Measurements from ENCODE around the gene RASD2. TPM values are rescaled to one million over a fixed set of nuclear protein-coding genes. Genes with fewer than 3 reads are reported as not detected.

Gene RASD2
- total and polyA plus RNA-seq, 2 donors (not counting 1 experiment from before 2014, with no cell fraction given): 0.07 TPM; not detected in 1

DNA sequence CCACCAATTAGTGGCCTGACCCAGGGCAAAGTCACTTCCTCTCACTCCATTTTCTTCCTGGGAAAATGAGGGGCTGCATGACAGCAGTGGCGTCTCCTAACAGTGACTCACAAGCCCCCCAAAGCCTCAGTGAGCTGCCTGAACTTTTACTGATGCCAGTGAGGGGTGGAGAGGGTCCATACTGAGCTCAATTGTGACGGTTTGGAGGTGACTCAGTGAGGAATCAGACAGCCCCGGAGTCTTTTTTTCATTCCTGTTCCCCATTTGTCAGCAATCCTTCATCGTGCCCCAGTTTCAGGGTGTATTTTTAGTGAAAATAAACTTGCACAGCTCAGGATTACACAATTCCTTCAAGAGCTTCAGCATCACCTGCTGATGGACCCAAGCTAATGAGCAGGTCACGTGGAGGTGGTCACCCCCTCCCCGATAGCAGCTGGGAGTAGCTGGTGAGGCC, 30.1 kb upstream of the RASD2 start:
- H3K27ac ChIP-seq (ENCODE audit: low read length in 2 of 2): no peak overlapping the region
- ChIA-PET CTCF (interaction anchor here (0.6 kb wide), 1 partner anchor 160 kb away, joined by 3 read pairs; no protein-coding TSS in a partner anchor), POLR2A (interaction anchor here (0.5 kb wide), 1 partner anchor 42 kb away, joined by 3 read pairs; no protein-coding TSS in a partner anchor)
- no peaks in the 10 kb centered on the region for H3K9me3 ChIP-seq (ENCODE audit: control extremely low read depth in 1 of 3, control insufficient read depth in 2 of 3, insufficient read depth in 1 of 3, low read length in 2 of 3)
- no peaks in the 10 kb centered on the region for H3K79me2 ChIP-seq (ENCODE audit: control insufficient read depth, insufficient read depth, low read length)
- no peaks in the 10 kb centered on the region for H3K36me3 ChIP-seq (replicated peaks in 1 of 2; ENCODE audit: control extremely low read depth in 1 of 2, control insufficient read depth in 1 of 2, extremely low read depth in 1 of 2, insufficient read depth in 2 of 2, low read length in 1 of 2)
- Mint-ChIP-seq H3K4me1 (no peaks in the 10 kb centered on the region), H3K9me3 (ENCODE audit: insufficient read depth) (no peaks in the 10 kb centered on the region), H3K27me3 (peaks cover 35% of the 10 kb centered on the region), H3K27ac (no peak overlapping the region), H3K4me3 (no peak overlapping the region)
- no peaks in the 10 kb centered on the region for H4K20me1 ChIP-seq (ENCODE audit: control insufficient read depth, insufficient read depth, low read length, poor library complexity, severe bottlenecking)
- intact Hi-C loops (cut with micrococcal nuclease): no loop called here
- WGBS (ENCODE audit: insufficient coverage): 87% methylated on average over 3 of the region's 6 CpGs
- DNase-seq: no peak
- no peak overlapping the region for H2AFZ ChIP-seq (ENCODE audit: insufficient read depth, low read depth, low read length, poor library complexity, severe bottlenecking)
- no peak overlapping the region for H3K9ac ChIP-seq (ENCODE audit: low read length)
- H3K4me2 ChIP-seq (replicated peaks; ENCODE audit: low read depth, low read length, poor library complexity, severe bottlenecking): no peak overlapping the region
- no peak for ATAC-seq (ENCODE audit: low read depth)
- H3K4me3 ChIP-seq (ENCODE audit: control extremely low read depth in 1 of 5, extremely low read depth in 1 of 5, insufficient read depth in 1 of 5, low read depth in 2 of 5, low read length in 4 of 5): no peak overlapping the region
- no peaks in the 10 kb centered on the region for H3K4me1 ChIP-seq (ENCODE audit: control insufficient read depth in 2 of 2, insufficient read depth in 2 of 2, low read length in 2 of 2)
- H3K27me3 ChIP-seq (replicated peaks in 1 of 4; ENCODE audit: control extremely low read depth in 1 of 4, control insufficient read depth in 3 of 4, insufficient read depth in 4 of 4, low read length in 3 of 4): peaks cover 0 to 17% (median 1%) of the 10 kb centered on the region in 4 experiments
- TF ChIP-seq EZH2 (IDR thresholded peaks at IDR 0.05; ENCODE audit: borderline replicate concordance, insufficient read depth, low read depth, low read length, poor library complexity, severe bottlenecking): no peak
- TF ChIP-seq, protein P1, sequence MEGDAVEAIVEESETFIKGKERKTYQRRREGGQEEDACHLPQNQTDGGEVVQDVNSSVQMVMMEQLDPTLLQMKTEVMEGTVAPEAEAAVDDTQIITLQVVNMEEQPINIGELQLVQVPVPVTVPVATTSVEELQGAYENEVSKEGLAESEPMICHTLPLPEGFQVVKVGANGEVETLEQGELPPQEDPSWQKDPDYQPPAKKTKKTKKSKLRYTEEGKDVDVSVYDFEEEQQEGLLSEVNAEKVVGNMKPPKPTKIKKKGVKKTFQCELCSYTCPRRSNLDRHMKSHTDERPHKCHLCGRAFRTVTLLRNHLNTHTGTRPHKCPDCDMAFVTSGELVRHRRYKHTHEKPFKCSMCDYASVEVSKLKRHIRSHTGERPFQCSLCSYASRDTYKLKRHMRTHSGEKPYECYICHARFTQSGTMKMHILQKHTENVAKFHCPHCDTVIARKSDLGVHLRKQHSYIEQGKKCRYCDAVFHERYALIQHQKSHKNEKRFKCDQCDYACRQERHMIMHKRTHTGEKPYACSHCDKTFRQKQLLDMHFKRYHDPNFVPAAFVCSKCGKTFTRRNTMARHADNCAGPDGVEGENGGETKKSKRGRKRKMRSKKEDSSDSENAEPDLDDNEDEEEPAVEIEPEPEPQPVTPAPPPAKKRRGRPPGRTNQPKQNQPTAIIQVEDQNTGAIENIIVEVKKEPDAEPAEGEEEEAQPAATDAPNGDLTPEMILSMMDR (IDR thresholded peaks at IDR 0.05): no peak

- Mint-ChIP-seq H3K4me1 (no peaks in the 10 kb centered on the region), H3K27ac (no peak overlapping the region), H3K27me3 (peaks cover 35% of the 10 kb centered on the region), H3K4me3 (no peak overlapping the region), H3K9me3 (ENCODE audit: insufficient read depth) (no peaks in the 10 kb centered on the region)
- Histone ChIP-seq H3K36me3 (replicated peaks in 1 of 2; ENCODE audit: control extremely low read depth in 1 of 2, control insufficient read depth in 1 of 2, extremely low read depth in 1 of 2, insufficient read depth in 2 of 2, low read length in 1 of 2) (no peaks in the 10 kb centered on the region), H3K9me3 (ENCODE audit: control extremely low read depth in 1 of 3, control insufficient read depth in 2 of 3, insufficient read depth in 1 of 3, low read length in 2 of 3) (no peaks in the 10 kb centered on the region), H3K27ac (ENCODE audit: low read length in 2 of 2) (no peak overlapping the region), H3K4me1 (ENCODE audit: control insufficient read depth in 2 of 2, insufficient read depth in 2 of 2, low read length in 2 of 2) (no peaks in the 10 kb centered on the region), H3K9ac (ENCODE audit: low read length) (no peak overlapping the region), H4K20me1 (ENCODE audit: control insufficient read depth, insufficient read depth, low read length, poor library complexity, severe bottlenecking) (no peaks in the 10 kb centered on the region), H3K4me3 (ENCODE audit: control extremely low read depth in 1 of 5, extremely low read depth in 1 of 5, insufficient read depth in 1 of 5, low read depth in 2 of 5, low read length in 4 of 5) (no peak overlapping the region), H3K79me2 (ENCODE audit: control insufficient read depth, insufficient read depth, low read length) (no peaks in the 10 kb centered on the region), H2AFZ (ENCODE audit: insufficient read depth, low read depth, low read length, poor library complexity, severe bottlenecking) (no peak overlapping the region), H3K27me3 (replicated peaks in 1 of 4; ENCODE audit: control extremely low read depth in 1 of 4, control insufficient read depth in 3 of 4, insufficient read depth in 4 of 4, low read length in 3 of 4) (peaks cover 0 to 17% (median 1%) of the 10 kb centered on the region in 4 experiments), H3K4me2 (replicated peaks; ENCODE audit: low read depth, low read length, poor library complexity, severe bottlenecking) (no peak overlapping the region)
- CTCF ChIA-PET: no interaction called here
- DNase-seq: no peak
- intact Hi-C loops (cut with micrococcal nuclease): no loop called here
- 90% methylated on average over 3 of the region's 4 CpGs for WGBS (ENCODE audit: insufficient coverage)
- no peak for ATAC-seq (ENCODE audit: low read depth)
- POLR2A ChIA-PET: no interaction called here
- TF ChIP-seq EZH2 (IDR thresholded peaks at IDR 0.05; ENCODE audit: borderline replicate concordance, insufficient read depth, low read depth, low read length, poor library complexity, severe bottlenecking): no peak
- TF ChIP-seq, protein P1 (IDR thresholded peaks at IDR 0.05): no peak
These were observed 29.7 kb upstream of the RASD2 start for GRCh38 chr22:35510951-35511350.

All from B cell (primary cell).